Neural cell (in vitro differentiated cells): ENCODE results near the gene SPRYD4. TPM values are rescaled to one million over a fixed set of nuclear protein-coding genes. Genes with fewer than 3 reads are reported as not detected.

Experiments used
- H2AFZ ChIP-seq: fragments of 200-600, 300-800 bp; sonication (generic), shearing (Covaris generic); 2 replicates; pipeline ENCODE4 v1.6.0; 2014; ENCODE audit warnings: low read depth, mild to moderate bottlenecking, antibody characterized with exemption, low read length, moderate library complexity
- H3F3A ChIP-seq: fragments of 200-600 bp; shearing (Covaris generic); 2 replicates; pipeline ENCODE4 v1.6.1; 2016; ENCODE audit warnings: mild to moderate bottlenecking, moderate library complexity, mixed read lengths, antibody characterized with exemption, low read length; ENCODE audit not compliant: insufficient read depth, poor library complexity, severe bottlenecking
- H3K27ac ChIP-seq: fragments of 200-600, 300-800 bp; sonication (generic), shearing (Covaris generic); 2 replicates; pipeline ENCODE4 v1.5.1; 2014; ENCODE audit warnings: mild to moderate bottlenecking, low read length, moderate library complexity
- H3K27me3 ChIP-seq: fragments of 300-800, 200-600 bp; sonication (generic), shearing (Covaris generic); 2 replicates; pipeline ENCODE4 v1.6.0; 2014; ENCODE audit warnings: mild to moderate bottlenecking, low read depth, low read length, moderate library complexity; ENCODE audit not compliant: insufficient read depth
- H3K36me3 ChIP-seq: fragments of 300-800, 200-600 bp; sonication (generic), shearing (Covaris generic); 2 replicates; pipeline ENCODE4 v1.5.1; 2014; ENCODE audit warnings: mild to moderate bottlenecking, antibody characterized with exemption, low read length, moderate library complexity; ENCODE audit not compliant: insufficient read depth
- H3K4me2 ChIP-seq: fragments of 300-800, 200-600 bp; sonication (generic), shearing (Covaris generic); 2 replicates; pipeline ENCODE4 v1.6.0; 2014; ENCODE audit warnings: mild to moderate bottlenecking, low read length
- H3K4me3 ChIP-seq: fragments of 300-800, 200-600 bp; sonication (generic), shearing (Covaris generic); 2 replicates; pipeline ENCODE4 v1.5.1; 2014; ENCODE audit warnings: mild to moderate bottlenecking, low read length, moderate library complexity
- H3K79me2 ChIP-seq: fragments of 200-600 bp; shearing (Covaris generic); replicated peaks from 2 replicates; pipeline ENCODE4 v1.6.0; 2014; ENCODE audit warnings: mild to moderate bottlenecking, low read length, moderate library complexity; ENCODE audit not compliant: insufficient read depth
- H3K9ac ChIP-seq: fragments of 300-800, 200-600 bp; sonication (generic), shearing (Covaris generic); 2 replicates; pipeline ENCODE4 v1.6.1; 2016; ENCODE audit warnings: mild to moderate bottlenecking, low read length, mixed read lengths
- H3K9me2 ChIP-seq: fragments of 200-600 bp; shearing (Covaris generic); 2 replicates; pipeline ENCODE4 v1.6.1; 2016; ENCODE audit warnings: mild to moderate bottlenecking, low read length, mixed read lengths; ENCODE audit not compliant: insufficient read depth
- H3K9me3 ChIP-seq: fragments of 200-600, 300-800 bp; sonication (generic), shearing (Covaris generic); 2 replicates; pipeline ENCODE4 v1.6.1; 2016; ENCODE audit warnings: mild to moderate bottlenecking, mixed run types, low read length, moderate library complexity, mixed read lengths
- H4K20me1 ChIP-seq: fragments of 200-600 bp; shearing (Covaris generic); 2 replicates; pipeline ENCODE4 v1.6.1; 2016; ENCODE audit warnings: mild to moderate bottlenecking, mixed run types; ENCODE audit not compliant: insufficient read depth
- CTCF ChIP-seq: fragments of 450-650 bp; IDR thresholded peaks from 2 replicates; pipeline ENCODE4 v1.5.1; 2014; ENCODE audit warnings: antibody characterized with exemption, mild to moderate bottlenecking, moderate library complexity; ENCODE audit not compliant: poor library complexity, severe bottlenecking
- EP300 ChIP-seq: fragments of 450-650 bp; conservative IDR thresholded peaks from 2 replicates; pipeline ENCODE4 v1.6.1; 2014; ENCODE audit warnings: antibody characterized with exemption, mild to moderate bottlenecking, moderate library complexity; ENCODE audit not compliant: poor library complexity, severe bottlenecking
- EZH2 ChIP-seq: fragments of 200-600, 300-800 bp; shearing (Covaris generic), sonication (generic); IDR thresholded peaks from 2 replicates; pipeline ENCODE4 v1.6.1; 2014; ENCODE audit warnings: antibody characterized with exemption, low read length, borderline replicate concordance, mild to moderate bottlenecking; ENCODE audit not compliant: insufficient read depth, poor library complexity, severe bottlenecking
- MXI1 ChIP-seq: fragments of 450-650 bp; conservative IDR thresholded peaks from 2 replicates; pipeline ENCODE4 v1.6.1; 2014; ENCODE audit warnings: antibody characterized with exemption, mild to moderate bottlenecking; ENCODE audit not compliant: poor library complexity, severe bottlenecking
- POLR2AphosphoS5 ChIP-seq: IDR thresholded peaks from 2 replicates; pipeline ENCODE4 v1.6.1; 2012
- RAD21 ChIP-seq: fragments of 450-650 bp; conservative IDR thresholded peaks from 2 replicates; pipeline ENCODE4 v1.6.1; 2014; ENCODE audit warnings: antibody characterized with exemption, mild to moderate bottlenecking, moderate library complexity
- SMC3 ChIP-seq: fragments of 450-650 bp; conservative IDR thresholded peaks from 2 replicates; pipeline ENCODE4 v1.6.1; 2014; ENCODE audit warnings: antibody characterized with exemption, mild to moderate bottlenecking, moderate library complexity; ENCODE audit not compliant: poor library complexity
- TAF1 ChIP-seq: IDR thresholded peaks from 2 replicates; pipeline ENCODE4 v1.6.1; 2012; ENCODE audit warnings: low read depth
- polyA plus RNA-seq: library from polyadenylated mRNA; depleted of rRNA; stranded (reverse); fragments of >200 nt; gene quantifications from 2 replicates; pipeline ENCODE4 v1.2.3, GENCODE V29; 2014
- TF ChIP-seq, protein P1 (sequence below): IDR thresholded peaks from 2 replicates; pipeline ENCODE4 v1.6.1; 2012; ENCODE audit warnings: borderline replicate concordance

SPRYD4 gene
- polyA plus RNA-seq, 1 donor from 2014 or later: 1.8 TPM

DNA sequence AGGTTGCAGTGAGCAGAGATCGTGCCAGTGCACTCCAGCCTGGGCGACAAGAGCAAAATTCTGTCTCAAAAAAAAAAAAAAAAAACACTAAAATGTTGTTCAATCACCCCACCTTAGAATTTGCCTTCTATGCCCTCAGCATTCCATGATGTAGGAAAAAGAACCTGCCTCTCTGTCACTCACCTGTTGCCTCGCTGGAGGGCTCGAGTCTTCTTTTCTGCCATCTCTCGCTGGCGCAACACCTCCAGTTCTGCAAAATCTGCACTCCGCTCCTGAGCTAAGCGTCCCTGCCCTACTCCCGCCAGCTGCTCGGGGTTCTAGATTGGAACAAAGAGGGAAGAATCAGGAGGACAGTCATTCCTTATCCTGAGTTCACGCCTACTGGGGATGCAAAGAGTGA lies 37.1 kb upstream of the SPRYD4 start:
- no peak overlapping the region for H3K4me2 ChIP-seq
- H4K20me1 ChIP-seq: no peaks in the 10 kb centered on the region
- H3K27me3 ChIP-seq: no peaks in the 10 kb centered on the region
- no peak overlapping the region for H3K27ac ChIP-seq
- H3K36me3 ChIP-seq: no peaks in the 10 kb centered on the region
- no peaks in the 10 kb centered on the region for H3K9me3 ChIP-seq
- no peak overlapping the region for H3K9ac ChIP-seq
- no peaks in the 10 kb centered on the region for H3K79me2 ChIP-seq
- H3K4me3 ChIP-seq: no peak overlapping the region
- no peak for TF ChIP-seq MXI1
- TF ChIP-seq RAD21: no peak
- TF ChIP-seq TAF1: no peak
- TF ChIP-seq POLR2AphosphoS5: no peak
- TF ChIP-seq EZH2: no peak
- no peak for TF ChIP-seq EP300
- TF ChIP-seq, protein P1, sequence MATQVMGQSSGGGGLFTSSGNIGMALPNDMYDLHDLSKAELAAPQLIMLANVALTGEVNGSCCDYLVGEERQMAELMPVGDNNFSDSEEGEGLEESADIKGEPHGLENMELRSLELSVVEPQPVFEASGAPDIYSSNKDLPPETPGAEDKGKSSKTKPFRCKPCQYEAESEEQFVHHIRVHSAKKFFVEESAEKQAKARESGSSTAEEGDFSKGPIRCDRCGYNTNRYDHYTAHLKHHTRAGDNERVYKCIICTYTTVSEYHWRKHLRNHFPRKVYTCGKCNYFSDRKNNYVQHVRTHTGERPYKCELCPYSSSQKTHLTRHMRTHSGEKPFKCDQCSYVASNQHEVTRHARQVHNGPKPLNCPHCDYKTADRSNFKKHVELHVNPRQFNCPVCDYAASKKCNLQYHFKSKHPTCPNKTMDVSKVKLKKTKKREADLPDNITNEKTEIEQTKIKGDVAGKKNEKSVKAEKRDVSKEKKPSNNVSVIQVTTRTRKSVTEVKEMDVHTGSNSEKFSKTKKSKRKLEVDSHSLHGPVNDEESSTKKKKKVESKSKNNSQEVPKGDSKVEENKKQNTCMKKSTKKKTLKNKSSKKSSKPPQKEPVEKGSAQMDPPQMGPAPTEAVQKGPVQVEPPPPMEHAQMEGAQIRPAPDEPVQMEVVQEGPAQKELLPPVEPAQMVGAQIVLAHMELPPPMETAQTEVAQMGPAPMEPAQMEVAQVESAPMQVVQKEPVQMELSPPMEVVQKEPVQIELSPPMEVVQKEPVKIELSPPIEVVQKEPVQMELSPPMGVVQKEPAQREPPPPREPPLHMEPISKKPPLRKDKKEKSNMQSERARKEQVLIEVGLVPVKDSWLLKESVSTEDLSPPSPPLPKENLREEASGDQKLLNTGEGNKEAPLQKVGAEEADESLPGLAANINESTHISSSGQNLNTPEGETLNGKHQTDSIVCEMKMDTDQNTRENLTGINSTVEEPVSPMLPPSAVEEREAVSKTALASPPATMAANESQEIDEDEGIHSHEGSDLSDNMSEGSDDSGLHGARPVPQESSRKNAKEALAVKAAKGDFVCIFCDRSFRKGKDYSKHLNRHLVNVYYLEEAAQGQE: no peak
- TF ChIP-seq CTCF: no peak
- no peak for TF ChIP-seq SMC3
- no peak overlapping the region for H2AFZ ChIP-seq
- no peaks in the 10 kb centered on the region for H3F3A ChIP-seq
- H3K9me2 ChIP-seq: no peaks in the 10 kb centered on the region

DNA sequence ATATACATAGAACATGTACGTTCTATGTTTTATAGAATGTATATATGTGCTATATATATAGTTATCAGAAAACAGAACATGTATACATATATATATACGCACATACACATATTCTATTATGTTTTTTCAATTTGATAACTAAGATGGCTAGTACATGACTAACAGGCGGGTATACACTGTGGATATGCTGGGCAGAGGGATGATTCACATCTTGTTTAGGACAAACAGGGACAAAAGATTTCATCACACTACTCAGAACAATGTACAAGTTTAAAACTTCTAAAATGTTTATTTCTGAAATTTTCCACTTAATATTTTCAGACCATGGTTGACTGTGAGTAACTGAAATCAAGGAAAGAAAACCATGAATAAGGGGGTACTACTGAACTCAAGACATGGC lies 36.5 kb upstream of the SPRYD4 start:
- Histone ChIP-seq H3K9ac (no peak overlapping the region), H4K20me1 (no peaks in the 10 kb centered on the region), H3K79me2 (no peaks in the 10 kb centered on the region), H2AFZ (no peak overlapping the region), H3K4me3 (no peak overlapping the region), H3K4me2 (no peak overlapping the region), H3K9me2 (no peaks in the 10 kb centered on the region), H3F3A (no peaks in the 10 kb centered on the region), H3K27me3 (no peaks in the 10 kb centered on the region), H3K27ac (no peak overlapping the region), H3K36me3 (no peaks in the 10 kb centered on the region), H3K9me3 (no peaks in the 10 kb centered on the region)
- no peak for TF ChIP-seq POLR2AphosphoS5

DNA sequence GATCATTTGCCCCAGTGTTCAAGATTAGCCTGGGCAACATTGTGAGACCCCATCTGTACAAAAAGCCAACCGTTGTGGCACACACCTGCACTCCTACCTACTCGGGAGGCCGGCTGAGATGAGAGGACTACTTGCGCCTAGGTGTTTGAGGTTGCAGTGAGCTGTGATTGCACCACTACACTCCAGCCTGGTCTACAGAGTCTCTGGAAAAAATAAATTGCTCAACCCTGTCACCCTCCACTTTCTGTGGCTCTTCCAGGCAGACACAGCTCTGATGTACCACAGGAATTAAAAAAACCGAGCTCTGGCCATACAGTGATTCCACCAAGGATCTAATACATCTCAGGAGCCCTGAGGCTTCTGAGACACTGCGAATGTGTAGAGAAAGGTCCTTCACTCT lies 33.5 kb upstream of the SPRYD4 start:
- no peak overlapping the region for H3K4me3 ChIP-seq
- H3K79me2 ChIP-seq: no peaks in the 10 kb centered on the region
- no peaks in the 10 kb centered on the region for H3K9me2 ChIP-seq
- H4K20me1 ChIP-seq: no peaks in the 10 kb centered on the region
- no peaks in the 10 kb centered on the region for H3F3A ChIP-seq
- H2AFZ ChIP-seq: no peak overlapping the region
- no peak overlapping the region for H3K9ac ChIP-seq
- no peak overlapping the region for H3K4me2 ChIP-seq
- H3K9me3 ChIP-seq: no peaks in the 10 kb centered on the region
- H3K36me3 ChIP-seq: no peaks in the 10 kb centered on the region
- H3K27ac ChIP-seq: no peak overlapping the region
- no peaks in the 10 kb centered on the region for H3K27me3 ChIP-seq
- TF ChIP-seq RAD21 (no peak), MXI1 (no peak), SMC3 (no peak), CTCF (no peak), EP300 (no peak), EZH2 (no peak)
- TF ChIP-seq, protein P1: no peak
